ENCODE results near the gene CNTN5. TPM values are rescaled to one million over a fixed set of nuclear protein-coding genes. Genes with fewer than 3 reads are reported as not detected.
"Not testable (repeated sequence)": the region's sequence is repeated elsewhere in the genome, so short reads cannot be mapped to it uniquely, and the experiment has no call there.

CNTN5 gene
- total and polyA plus RNA-seq, 2 donors, result 0.07 to 0.14 TPM

GRCh38 chr11:99068832-99069231 is 48.1 kb downstream of the CNTN5 start:
- no peaks in the 10 kb centered on the region for H3K9me3 ChIP-seq (ENCODE audit: control insufficient read depth in 2 of 2, insufficient read depth in 1 of 2, low read length in 1 of 2)
- no peak overlapping the region for H3K27ac ChIP-seq (ENCODE audit: low read depth in 1 of 2, low read length in 1 of 2)
- no peak for DNase-seq (ENCODE audit: low read depth in 6 of 9, low spot score in 9 of 9)
- H3K4me3 ChIP-seq (ENCODE audit: low read length in 2 of 2), result no peak overlapping the region
- 71% methylated on average over 2 of the region's 2 CpGs for WGBS
- no peaks in the 10 kb centered on the region for H3K27me3 ChIP-seq (ENCODE audit: control insufficient read depth in 2 of 2, insufficient read depth in 1 of 2, low read length in 1 of 2)
- H3K4me1 ChIP-seq (ENCODE audit: control insufficient read depth in 2 of 2, insufficient read depth in 2 of 2, low read length in 2 of 2), result no peaks in the 10 kb centered on the region
- H3K36me3 ChIP-seq (ENCODE audit: control insufficient read depth in 2 of 2, insufficient read depth in 2 of 2, low read length in 1 of 2), result no peaks in the 10 kb centered on the region

GRCh38 chr11:99069856-99070444 is 49.2 kb downstream of the CNTN5 start:
- H3K4me3 ChIP-seq (ENCODE audit: low read length in 2 of 2), result peak overlapping the region; percentile 22 to 34
- DNase-seq (ENCODE audit: low read depth in 6 of 9, low spot score in 9 of 9), result peak in 1 of 9 donors; percentile 4
- H3K36me3 ChIP-seq (ENCODE audit: control insufficient read depth in 2 of 2, insufficient read depth in 2 of 2, low read length in 1 of 2), result no peaks in the 10 kb centered on the region
- H3K9me3 ChIP-seq (ENCODE audit: control insufficient read depth in 2 of 2, insufficient read depth in 1 of 2, low read length in 1 of 2), result no peaks in the 10 kb centered on the region
- no peaks in the 10 kb centered on the region for H3K4me1 ChIP-seq (ENCODE audit: control insufficient read depth in 2 of 2, insufficient read depth in 2 of 2, low read length in 2 of 2)
- H3K27ac ChIP-seq (ENCODE audit: low read depth in 1 of 2, low read length in 1 of 2), result peak overlapping the region in 1 of 2 donors; percentile 37
- no peaks in the 10 kb centered on the region for H3K27me3 ChIP-seq (ENCODE audit: control insufficient read depth in 2 of 2, insufficient read depth in 1 of 2, low read length in 1 of 2)
- 12% methylated on average over 8 of the region's 8 CpGs for WGBS

- no peaks in the 10 kb centered on the region for H3K27me3 ChIP-seq (ENCODE audit: control insufficient read depth in 2 of 2, insufficient read depth in 1 of 2, low read length in 1 of 2)
- H3K4me1 ChIP-seq (ENCODE audit: control insufficient read depth in 2 of 2, insufficient read depth in 2 of 2, low read length in 2 of 2), result no peaks in the 10 kb centered on the region
- no peak for DNase-seq (ENCODE audit: low read depth in 6 of 9, low spot score in 9 of 9)
- H3K27ac ChIP-seq (ENCODE audit: low read depth in 1 of 2, low read length in 1 of 2), result no peak overlapping the region
- H3K4me3 ChIP-seq (ENCODE audit: low read length in 2 of 2), result no peak overlapping the region
- H3K36me3 ChIP-seq (ENCODE audit: control insufficient read depth in 2 of 2, insufficient read depth in 2 of 2, low read length in 1 of 2), result no peaks in the 10 kb centered on the region
- 73% methylated on average over 3 of the region's 3 CpGs for WGBS
- H3K9me3 ChIP-seq (ENCODE audit: control insufficient read depth in 2 of 2, insufficient read depth in 1 of 2, low read length in 1 of 2), result no peaks in the 10 kb centered on the region
Observed at GRCh38 chr11:99079576-99079975, 58.8 kb downstream of the CNTN5 start.

- DNase-seq (ENCODE audit: low read depth in 6 of 9, low spot score in 9 of 9), result no peak
- Histone ChIP-seq H3K27ac (ENCODE audit: low read depth in 1 of 2, low read length in 1 of 2) (no peak overlapping the region), H3K4me1 (ENCODE audit: control insufficient read depth in 2 of 2, insufficient read depth in 2 of 2, low read length in 2 of 2) (no peaks in the 10 kb centered on the region), H3K9me3 (ENCODE audit: control insufficient read depth in 2 of 2, insufficient read depth in 1 of 2, low read length in 1 of 2) (no peaks in the 10 kb centered on the region), H3K4me3 (ENCODE audit: low read length in 2 of 2) (no peak overlapping the region), H3K36me3 (ENCODE audit: control insufficient read depth in 2 of 2, insufficient read depth in 2 of 2, low read length in 1 of 2) (no peaks in the 10 kb centered on the region), H3K27me3 (ENCODE audit: control insufficient read depth in 2 of 2, insufficient read depth in 1 of 2, low read length in 1 of 2) (no peaks in the 10 kb centered on the region)
- WGBS, result 92% methylated on average over 5 of the region's 5 CpGs
Observed at GRCh38 chr11:99080154-99080553, 59.4 kb downstream of the CNTN5 start.

- H3K27ac ChIP-seq (ENCODE audit: low read depth in 1 of 2, low read length in 1 of 2), result no peak overlapping the region
- no peaks in the 10 kb centered on the region for H3K36me3 ChIP-seq (ENCODE audit: control insufficient read depth in 2 of 2, insufficient read depth in 2 of 2, low read length in 1 of 2)
- H3K4me1 ChIP-seq (ENCODE audit: control insufficient read depth in 2 of 2, insufficient read depth in 2 of 2, low read length in 2 of 2), result no peaks in the 10 kb centered on the region
- 81% methylated on average over 6 of the region's 6 CpGs for WGBS
- no peak for DNase-seq (ENCODE audit: low read depth in 6 of 9, low spot score in 9 of 9)
- no peaks in the 10 kb centered on the region for H3K9me3 ChIP-seq (ENCODE audit: control insufficient read depth in 2 of 2, insufficient read depth in 1 of 2, low read length in 1 of 2)
- H3K4me3 ChIP-seq (ENCODE audit: low read length in 2 of 2), result no peak overlapping the region
- H3K27me3 ChIP-seq (ENCODE audit: control insufficient read depth in 2 of 2, insufficient read depth in 1 of 2, low read length in 1 of 2), result no peaks in the 10 kb centered on the region
Observed at GRCh38 chr11:99098258-99098657, 77.5 kb downstream of the CNTN5 start.

- no peak overlapping the region for H3K27ac ChIP-seq (ENCODE audit: low read depth in 1 of 2, low read length in 1 of 2)
- no peaks in the 10 kb centered on the region for H3K36me3 ChIP-seq (ENCODE audit: control insufficient read depth in 2 of 2, insufficient read depth in 2 of 2, low read length in 1 of 2)
- DNase-seq (ENCODE audit: low read depth in 6 of 9, low spot score in 9 of 9), result no peak
- H3K27me3 ChIP-seq (ENCODE audit: control insufficient read depth in 2 of 2, insufficient read depth in 1 of 2, low read length in 1 of 2), result no peaks in the 10 kb centered on the region
- no peaks in the 10 kb centered on the region for H3K4me1 ChIP-seq (ENCODE audit: control insufficient read depth in 2 of 2, insufficient read depth in 2 of 2, low read length in 2 of 2)
- no peak overlapping the region for H3K4me3 ChIP-seq (ENCODE audit: low read length in 2 of 2)
- WGBS, result 93% methylated on average over 1 of the region's 1 CpG
- H3K9me3 ChIP-seq (ENCODE audit: control insufficient read depth in 2 of 2, insufficient read depth in 1 of 2, low read length in 1 of 2), result no peaks in the 10 kb centered on the region
Observed at GRCh38 chr11:99098751-99099150, 78.0 kb downstream of the CNTN5 start.

DNA sequence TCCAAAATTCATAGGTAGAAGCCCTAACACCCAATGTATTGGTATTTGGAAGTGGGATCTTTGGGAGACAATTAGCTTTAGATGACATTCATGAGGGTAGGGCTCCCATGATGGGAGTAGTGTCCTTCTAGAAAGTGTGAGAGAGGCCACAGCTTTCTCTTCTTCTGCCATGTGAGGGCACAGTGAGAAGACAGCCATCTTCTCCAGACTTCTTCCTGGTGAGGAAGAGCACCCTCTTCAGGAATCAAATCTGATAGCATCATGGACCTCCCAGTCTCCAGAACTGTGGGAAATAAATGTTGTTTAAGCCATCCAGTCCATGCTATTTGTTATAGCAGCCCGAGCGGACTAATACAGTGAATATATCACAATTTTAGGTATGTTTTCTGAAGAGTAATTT is 96.9 kb downstream of the CNTN5 start:
- Histone ChIP-seq H3K9me3 (ENCODE audit: control insufficient read depth in 2 of 2, insufficient read depth in 1 of 2, low read length in 1 of 2) (no peaks in the 10 kb centered on the region), H3K27ac (ENCODE audit: low read depth in 1 of 2, low read length in 1 of 2) (no peak overlapping the region), H3K4me3 (ENCODE audit: low read length in 2 of 2) (no peak overlapping the region), H3K27me3 (ENCODE audit: control insufficient read depth in 2 of 2, insufficient read depth in 1 of 2, low read length in 1 of 2) (no peaks in the 10 kb centered on the region), H3K36me3 (ENCODE audit: control insufficient read depth in 2 of 2, insufficient read depth in 2 of 2, low read length in 1 of 2) (no peaks in the 10 kb centered on the region), H3K4me1 (ENCODE audit: control insufficient read depth in 2 of 2, insufficient read depth in 2 of 2, low read length in 2 of 2) (no peaks in the 10 kb centered on the region)
- no peak for DNase-seq (ENCODE audit: low read depth in 6 of 9, low spot score in 9 of 9)
- 96% methylated on average over 2 of the region's 2 CpGs for WGBS

DNA sequence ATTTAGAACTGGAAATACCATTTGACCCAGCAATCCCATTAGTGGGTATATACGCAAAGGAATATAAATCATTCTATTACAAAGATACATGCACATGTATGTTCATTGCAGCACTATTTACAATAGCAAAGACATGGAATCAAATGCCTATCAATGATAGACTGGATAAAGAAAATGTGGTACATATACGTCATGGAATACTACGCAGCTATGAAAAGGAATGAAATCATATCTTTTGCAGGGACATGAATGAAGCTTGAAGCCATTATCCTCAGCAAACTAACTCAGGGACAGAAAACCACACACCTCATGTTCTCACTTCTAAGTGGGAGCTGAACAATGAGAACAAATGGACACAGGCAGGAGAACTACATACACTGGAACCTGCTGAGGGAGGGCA is 113.1 kb downstream of the CNTN5 start:
- 95% methylated on average over 3 of the region's 3 CpGs for WGBS
- not testable (repeated sequence) for H3K4me1 ChIP-seq (ENCODE audit: control insufficient read depth in 2 of 2, insufficient read depth in 2 of 2, low read length in 2 of 2); H3K27me3 ChIP-seq (ENCODE audit: control insufficient read depth in 2 of 2, insufficient read depth in 1 of 2, low read length in 1 of 2); H3K27ac ChIP-seq (ENCODE audit: low read depth in 1 of 2, low read length in 1 of 2); DNase-seq (ENCODE audit: low read depth in 6 of 9, low spot score in 9 of 9); H3K9me3 ChIP-seq (ENCODE audit: control insufficient read depth in 2 of 2, insufficient read depth in 1 of 2, low read length in 1 of 2); H3K4me3 ChIP-seq (ENCODE audit: low read length in 2 of 2); H3K36me3 ChIP-seq (ENCODE audit: control insufficient read depth in 2 of 2, insufficient read depth in 2 of 2, low read length in 1 of 2)

DNA sequence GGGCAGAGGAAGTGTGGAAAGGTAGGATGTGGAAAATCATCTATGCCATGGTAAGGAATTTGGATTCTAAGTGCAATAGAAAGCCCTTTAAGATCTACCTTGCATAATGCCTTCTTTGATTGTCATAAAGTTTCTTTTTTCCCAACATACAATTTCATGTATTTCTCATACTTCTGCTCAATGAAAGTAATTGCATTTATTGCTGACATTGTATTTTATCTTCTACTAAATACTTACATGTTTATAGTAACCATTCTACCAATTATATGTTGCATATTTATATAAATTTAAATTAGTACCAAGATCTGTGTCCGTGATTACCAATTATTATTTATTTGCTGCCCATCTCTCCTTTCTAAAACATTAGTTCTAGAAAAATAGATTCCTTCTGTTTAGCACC is 114.8 kb downstream of the CNTN5 start:
- no peak overlapping the region for H3K27ac ChIP-seq (ENCODE audit: low read depth in 1 of 2, low read length in 1 of 2)

GRCh38 chr11:99142237-99142636 is 121.5 kb downstream of the CNTN5 start:
- no peaks in the 10 kb centered on the region for H3K4me1 ChIP-seq (ENCODE audit: control insufficient read depth in 2 of 2, insufficient read depth in 2 of 2, low read length in 2 of 2)
- H3K9me3 ChIP-seq (ENCODE audit: control insufficient read depth in 2 of 2, insufficient read depth in 1 of 2, low read length in 1 of 2), result peaks cover 0 to 2% of the 10 kb centered on the region in 2 donors
- no peak overlapping the region for H3K4me3 ChIP-seq (ENCODE audit: low read length in 2 of 2)
- H3K27me3 ChIP-seq (ENCODE audit: control insufficient read depth in 2 of 2, insufficient read depth in 1 of 2, low read length in 1 of 2), result no peaks in the 10 kb centered on the region
- H3K36me3 ChIP-seq (ENCODE audit: control insufficient read depth in 2 of 2, insufficient read depth in 2 of 2, low read length in 1 of 2), result no peaks in the 10 kb centered on the region
- 84% methylated on average over 4 of the region's 4 CpGs for WGBS
- H3K27ac ChIP-seq (ENCODE audit: low read depth in 1 of 2, low read length in 1 of 2), result no peak overlapping the region
- no peak for DNase-seq (ENCODE audit: low read depth in 6 of 9, low spot score in 9 of 9)

More for the DNA sequence above, 114.8 kb downstream of the CNTN5 start:
- no peaks in the 10 kb centered on the region for H3K9me3 ChIP-seq (ENCODE audit: control insufficient read depth in 2 of 2, insufficient read depth in 1 of 2, low read length in 1 of 2)
- DNase-seq (ENCODE audit: low read depth in 6 of 9, low spot score in 9 of 9), result no peak
- no peaks in the 10 kb centered on the region for H3K27me3 ChIP-seq (ENCODE audit: control insufficient read depth in 2 of 2, insufficient read depth in 1 of 2, low read length in 1 of 2)
- H3K4me3 ChIP-seq (ENCODE audit: low read length in 2 of 2), result no peak overlapping the region
- H3K4me1 ChIP-seq (ENCODE audit: control insufficient read depth in 2 of 2, insufficient read depth in 2 of 2, low read length in 2 of 2), result no peaks in the 10 kb centered on the region
- H3K36me3 ChIP-seq (ENCODE audit: control insufficient read depth in 2 of 2, insufficient read depth in 2 of 2, low read length in 1 of 2), result no peaks in the 10 kb centered on the region
- WGBS, result 88% methylated on average over 1 of the region's 1 CpG

Data from thymus (tissue), 11 donors.